B cell (primary cell): ENCODE measurements around the gene CFL2.

Experiments
- EZH2 ChIP-seq: IDR thresholded peaks from 2 replicates; pipeline ENCODE4 v1.6.1; 2012; ENCODE audit warnings: borderline replicate concordance, low read depth, mild to moderate bottlenecking, moderate library complexity, low read length; ENCODE audit not compliant: insufficient read depth, poor library complexity, severe bottlenecking
- TF ChIP-seq, protein P1 (sequence below): fragments of 200-600 bp; IDR thresholded peaks from one replicate; pipeline ENCODE4 v1.8.0; 2022; ENCODE audit warnings: antibody characterized with exemption, mild to moderate bottlenecking

DNA sequence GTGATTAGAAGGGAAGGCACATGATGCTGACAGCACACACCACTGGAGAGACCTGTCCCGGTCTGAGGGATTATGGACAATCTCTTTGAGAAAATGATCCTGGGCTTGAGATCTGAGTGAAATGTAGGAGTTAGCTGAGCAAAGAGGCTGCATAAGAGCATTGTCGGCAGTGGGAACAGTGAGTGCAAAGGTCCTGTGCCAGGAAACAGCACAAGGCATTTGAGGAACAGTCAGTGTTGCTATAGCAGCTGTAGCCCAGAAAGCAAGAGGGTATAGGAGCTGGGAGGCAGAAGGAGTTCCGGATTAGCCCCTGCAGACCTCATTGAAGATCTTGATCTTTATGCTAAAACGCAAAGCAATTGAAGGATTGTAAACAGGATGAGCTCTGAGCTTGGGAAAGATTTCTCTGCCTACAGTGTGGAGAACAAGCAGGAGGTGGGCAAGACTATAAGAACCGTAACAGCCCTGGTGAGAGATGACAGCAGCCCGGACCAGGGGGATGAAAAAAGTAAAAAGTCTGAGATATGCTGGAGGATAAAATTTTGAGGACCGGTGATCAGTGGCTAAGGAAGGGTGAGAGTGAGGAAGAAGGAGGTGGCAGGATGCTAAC is 28.5 kb downstream of the CFL2 start:
- TF ChIP-seq, protein P1, sequence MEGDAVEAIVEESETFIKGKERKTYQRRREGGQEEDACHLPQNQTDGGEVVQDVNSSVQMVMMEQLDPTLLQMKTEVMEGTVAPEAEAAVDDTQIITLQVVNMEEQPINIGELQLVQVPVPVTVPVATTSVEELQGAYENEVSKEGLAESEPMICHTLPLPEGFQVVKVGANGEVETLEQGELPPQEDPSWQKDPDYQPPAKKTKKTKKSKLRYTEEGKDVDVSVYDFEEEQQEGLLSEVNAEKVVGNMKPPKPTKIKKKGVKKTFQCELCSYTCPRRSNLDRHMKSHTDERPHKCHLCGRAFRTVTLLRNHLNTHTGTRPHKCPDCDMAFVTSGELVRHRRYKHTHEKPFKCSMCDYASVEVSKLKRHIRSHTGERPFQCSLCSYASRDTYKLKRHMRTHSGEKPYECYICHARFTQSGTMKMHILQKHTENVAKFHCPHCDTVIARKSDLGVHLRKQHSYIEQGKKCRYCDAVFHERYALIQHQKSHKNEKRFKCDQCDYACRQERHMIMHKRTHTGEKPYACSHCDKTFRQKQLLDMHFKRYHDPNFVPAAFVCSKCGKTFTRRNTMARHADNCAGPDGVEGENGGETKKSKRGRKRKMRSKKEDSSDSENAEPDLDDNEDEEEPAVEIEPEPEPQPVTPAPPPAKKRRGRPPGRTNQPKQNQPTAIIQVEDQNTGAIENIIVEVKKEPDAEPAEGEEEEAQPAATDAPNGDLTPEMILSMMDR: no peak
- TF ChIP-seq EZH2: no peak
